Testis (tissue), 3 donors: ENCODE measurements around the gene EIF3K. TPM values are rescaled to one million over a fixed set of nuclear protein-coding genes. Genes with fewer than 3 reads are reported as not detected.
A peak's percentile ranks its signal among the peaks of the same experiment; 100 is the strongest.

Source experiments
- DNase-seq: peaks from one replicate; pipeline ENCODE4 v3.0.0-alpha.2; 2019
- H3K27ac ChIP-seq, 2 donors: fragments of 200-600 bp; sonication (generic); one replicate each; pipeline ENCODE4 v1.5.1; 2019
- H3K27me3 ChIP-seq: fragments of 200-600 bp; sonication (generic); one replicate; pipeline ENCODE4 v1.5.1; 2019
- H3K36me3 ChIP-seq: fragments of 200-600 bp; sonication (generic); one replicate; pipeline ENCODE4 v1.5.1; 2017; ENCODE audit warnings: low read depth; ENCODE audit errors: missing control alignments
- H3K4me1 ChIP-seq: fragments of 200-600 bp; sonication (generic); one replicate; pipeline ENCODE4 v1.5.1; 2019
- H3K4me3 ChIP-seq, 2 donors: fragments of 200-600 bp; sonication (generic); one replicate each; pipeline ENCODE4 v1.5.1; 2017 to 2019
- H3K9me3 ChIP-seq: fragments of 200-600 bp; sonication (generic); one replicate; pipeline ENCODE4 v1.5.1; 2017
- POLR2A ChIP-seq: fragments of 450-650 bp; IDR thresholded peaks from one replicate; pipeline ENCODE4 v1.6.1; 2017; ENCODE audit warnings: antibody characterized with exemption, mild to moderate bottlenecking, moderate library complexity
- WGBS, 2 donors: methylation state at CpG; one replicate each; pipeline ENCODE4 v1.1.5; 2018; 5-methylcytosine and 5-hydroxymethylcytosine counted together
- intact Hi-C: fragments of 100-400 bp; cut with DNase I; formaldehyde crosslinking; loops from one replicate; pipeline ENCODE4 v1.15.1; 2023; ENCODE audit warnings: low total_unique reads
- polyA plus RNA-seq: library from polyadenylated mRNA; stranded (reverse); fragments of 350-450 nt; fragmentation: Illumina TruSeq; extraction: RNeasy Lipid Tissue Mini Kit (QIAGEN cat#74804); gene quantifications from one replicate; pipeline ENCODE4 v1.2.3, GENCODE V29; 2014; ENCODE audit warnings: low read depth, low replicate concordance; ENCODE audit not compliant: insufficient read depth
- total RNA-seq, 2 donors: library from RNA; depleted of rRNA; stranded (reverse); fragments of >200 nt; gene quantifications; one replicate each; pipeline ENCODE4 v1.2.3, GENCODE V29; 2016
- TF ChIP-seq, protein P1 (sequence below), 3 experiments: fragments of 450-650 bp in 2 of 3; fragments of 200-600 bp in 1 of 3; sonication (generic) in 1 of 3; IDR thresholded peaks; one replicate each; pipeline ENCODE4 v1.5.1; 2016 to 2019; ENCODE audit warnings: antibody characterized with exemption in 3 of 3, mild to moderate bottlenecking in 2 of 3, moderate library complexity in 1 of 3

Gene EIF3K
- total and polyA plus RNA-seq, 3 donors from 2014 or later = 195 to 235 (median 201) TPM

DNA sequence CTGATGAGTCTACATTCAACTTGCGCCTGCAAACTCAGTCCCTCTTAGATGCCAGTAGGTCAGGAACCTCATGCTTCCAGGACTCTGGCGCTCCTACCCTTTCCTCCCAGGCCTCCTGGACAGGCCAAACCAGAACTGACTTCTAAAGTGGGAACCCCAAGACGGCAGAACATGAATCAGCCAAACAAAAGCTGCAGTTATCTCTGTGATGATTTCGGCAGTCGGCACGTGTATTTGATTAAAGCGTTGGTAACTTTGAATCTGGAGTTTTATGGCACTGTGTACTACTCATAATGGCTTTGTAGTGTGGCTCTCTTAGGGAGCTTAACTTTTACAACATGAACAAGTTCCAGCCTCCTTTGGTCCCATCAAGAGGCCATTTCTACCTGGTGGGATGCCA lies 42.1 kb downstream of the EIF3K start:
- H3K4me1 ChIP-seq = peaks cover 91% of the 10 kb centered on the region
- H3K27me3 ChIP-seq = no peaks in the 10 kb centered on the region
- WGBS, 2 donors = 71 to 75% methylated on average over 6 to 7 of the region's 7 CpGs
- TF ChIP-seq, protein P1, sequence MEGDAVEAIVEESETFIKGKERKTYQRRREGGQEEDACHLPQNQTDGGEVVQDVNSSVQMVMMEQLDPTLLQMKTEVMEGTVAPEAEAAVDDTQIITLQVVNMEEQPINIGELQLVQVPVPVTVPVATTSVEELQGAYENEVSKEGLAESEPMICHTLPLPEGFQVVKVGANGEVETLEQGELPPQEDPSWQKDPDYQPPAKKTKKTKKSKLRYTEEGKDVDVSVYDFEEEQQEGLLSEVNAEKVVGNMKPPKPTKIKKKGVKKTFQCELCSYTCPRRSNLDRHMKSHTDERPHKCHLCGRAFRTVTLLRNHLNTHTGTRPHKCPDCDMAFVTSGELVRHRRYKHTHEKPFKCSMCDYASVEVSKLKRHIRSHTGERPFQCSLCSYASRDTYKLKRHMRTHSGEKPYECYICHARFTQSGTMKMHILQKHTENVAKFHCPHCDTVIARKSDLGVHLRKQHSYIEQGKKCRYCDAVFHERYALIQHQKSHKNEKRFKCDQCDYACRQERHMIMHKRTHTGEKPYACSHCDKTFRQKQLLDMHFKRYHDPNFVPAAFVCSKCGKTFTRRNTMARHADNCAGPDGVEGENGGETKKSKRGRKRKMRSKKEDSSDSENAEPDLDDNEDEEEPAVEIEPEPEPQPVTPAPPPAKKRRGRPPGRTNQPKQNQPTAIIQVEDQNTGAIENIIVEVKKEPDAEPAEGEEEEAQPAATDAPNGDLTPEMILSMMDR (IDR thresholded peaks at IDR 0.05) = no peak
- TF ChIP-seq POLR2A = no peak
- no peaks in the 10 kb centered on the region for H3K36me3 ChIP-seq
- DNase-seq = no peak
- intact Hi-C loops = no loop called here
- no peaks in the 10 kb centered on the region for H3K9me3 ChIP-seq
- peak overlapping the region in 1 of 2 donors; percentile 89 for H3K27ac ChIP-seq
- no peak overlapping the region for H3K4me3 ChIP-seq

DNA sequence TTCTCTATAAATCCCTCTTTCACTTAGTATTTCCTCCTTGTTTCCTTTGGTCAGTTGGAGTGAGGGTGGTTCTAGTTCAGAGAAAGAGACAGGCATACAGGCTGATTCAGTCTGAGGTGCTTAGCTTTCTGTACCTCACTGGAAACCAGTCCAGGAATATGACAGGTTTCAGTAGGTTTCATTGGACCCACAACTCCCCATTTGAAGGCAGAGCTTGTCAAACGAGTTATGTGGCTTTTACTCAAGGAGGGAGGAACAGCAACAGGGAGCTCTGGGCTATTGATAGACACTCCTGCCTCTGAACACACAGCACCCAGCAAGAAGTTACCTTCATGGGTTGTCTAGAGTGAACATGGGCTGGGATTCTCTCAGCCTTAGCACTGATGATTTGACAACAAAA lies 43.0 kb downstream of the EIF3K start:
- intact Hi-C loops = no loop called here
- Histone ChIP-seq H3K4me1 (peaks cover 95% of the 10 kb centered on the region), H3K36me3 (no peaks in the 10 kb centered on the region), H3K27ac (peak overlapping the region in 1 of 2 donors; percentile 89), H3K4me3 (no peak overlapping the region), H3K9me3 (no peaks in the 10 kb centered on the region), H3K27me3 (no peaks in the 10 kb centered on the region)
- no peak for TF ChIP-seq POLR2A
- TF ChIP-seq, protein P1 (IDR thresholded peaks at IDR 0.05) = no peak
- DNase-seq = no peak
- 33 to 47% methylated on average over 1 of the region's 1 CpG for WGBS, 2 donors

DNA sequence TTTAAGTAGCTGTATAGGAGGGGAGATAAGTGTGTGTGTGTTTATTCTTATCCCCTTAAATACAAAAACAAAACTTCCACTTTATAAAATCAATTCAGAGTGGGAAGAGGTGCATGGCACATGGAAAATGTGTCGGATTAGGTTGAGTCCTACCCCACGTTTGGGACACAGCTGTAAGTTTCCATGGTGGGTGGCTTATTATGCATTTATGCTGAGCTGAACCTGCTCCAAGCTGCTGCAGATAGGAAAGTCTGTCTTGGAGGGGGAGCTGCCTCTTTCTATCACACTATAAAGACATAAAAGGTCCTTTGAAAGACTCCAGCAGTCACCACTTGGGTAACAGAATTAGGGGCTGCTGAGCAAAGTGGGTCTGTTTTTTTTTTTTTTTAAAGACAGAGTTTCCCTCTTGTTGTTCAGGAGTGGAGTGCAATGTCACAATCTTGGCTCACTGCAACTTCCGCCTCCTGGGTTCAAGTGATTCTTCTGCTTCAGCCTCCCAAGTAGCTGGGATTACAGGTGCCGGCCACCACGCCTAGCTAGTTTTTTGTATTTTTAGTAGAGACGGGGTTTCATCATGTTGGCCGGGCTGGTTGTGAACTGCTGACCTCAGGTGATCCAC lies 43.7 kb downstream of the EIF3K start:
- H3K9me3 ChIP-seq = no peaks in the 10 kb centered on the region
- intact Hi-C loops = no loop called here
- no peak for TF ChIP-seq POLR2A
- TF ChIP-seq, protein P1 (IDR thresholded peaks at IDR 0.05) = no peak
- peaks cover 94% of the 10 kb centered on the region for H3K4me1 ChIP-seq
- H3K27ac ChIP-seq = peak overlapping the region; percentile 77 to 89
- no peak overlapping the region for H3K4me3 ChIP-seq
- no peak for DNase-seq
- no peaks in the 10 kb centered on the region for H3K27me3 ChIP-seq
- H3K36me3 ChIP-seq = no peaks in the 10 kb centered on the region
- WGBS, 2 donors = 62 to 66% methylated on average over 6 to 7 of the region's 7 CpGs

DNA sequence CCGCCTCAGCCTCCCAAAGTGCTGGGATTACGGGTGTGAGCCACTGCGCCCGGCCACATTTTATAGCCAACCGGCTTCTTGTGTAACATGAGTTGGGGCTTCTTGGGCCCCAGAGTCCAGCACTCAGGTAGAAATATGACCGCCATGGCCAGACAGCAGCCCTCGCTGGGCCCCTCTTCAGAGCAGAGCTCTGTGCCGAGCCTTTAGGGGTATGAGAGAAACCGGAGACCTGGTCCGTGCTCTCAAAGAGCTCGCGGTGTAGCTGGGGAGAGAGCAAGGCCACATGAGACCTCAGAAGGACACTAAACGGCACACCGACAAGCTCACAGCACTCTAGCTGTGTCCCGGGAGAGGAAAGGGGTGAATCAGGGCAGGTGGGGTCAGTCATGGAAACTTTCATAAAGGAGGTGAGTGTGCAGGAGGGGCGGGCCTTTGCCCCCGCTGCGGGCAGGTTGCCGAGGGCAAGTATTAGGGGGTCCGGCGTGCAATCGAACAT lies 44.2 kb downstream of the EIF3K start:
- peak overlapping the region; percentile 77 to 80 for H3K27ac ChIP-seq
- intact Hi-C loops = no loop called here
- H3K9me3 ChIP-seq = no peaks in the 10 kb centered on the region
- TF ChIP-seq POLR2A = no peak
- TF ChIP-seq, protein P1 (IDR thresholded peaks at IDR 0.05) = no peak
- no peak overlapping the region for H3K4me3 ChIP-seq
- H3K27me3 ChIP-seq = no peaks in the 10 kb centered on the region
- H3K36me3 ChIP-seq = no peaks in the 10 kb centered on the region
- 54 to 73% methylated on average over 18 to 22 of the region's 22 CpGs for WGBS, 2 donors
- DNase-seq = no peak
- H3K4me1 ChIP-seq = peaks cover 94% of the 10 kb centered on the region
